Measurements from ENCODE around the gene SERINC3. TPM values are rescaled to one million over a fixed set of nuclear protein-coding genes. Genes with fewer than 3 reads are reported as not detected.

SERINC3 gene
- total RNA-seq, 1 donor from 2014 or later = 93.3 TPM

DNA sequence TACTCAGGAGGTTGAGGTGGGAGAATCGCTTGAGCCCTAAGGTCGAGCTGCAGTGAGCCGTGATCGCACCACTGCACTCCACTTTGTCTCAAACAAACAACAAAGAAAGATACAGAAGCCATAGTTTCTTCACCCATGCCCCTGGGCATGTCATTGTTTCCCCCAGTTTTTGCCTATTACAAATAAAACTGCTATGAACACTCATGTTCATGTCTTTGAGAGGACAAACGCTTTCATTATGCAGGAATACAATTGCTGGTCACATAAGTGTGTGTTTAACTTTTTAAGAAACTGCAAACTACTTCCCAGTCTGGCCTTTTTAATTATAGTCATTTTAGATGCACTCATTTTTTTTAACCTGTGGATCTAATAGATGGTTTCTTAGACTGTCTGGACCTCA, 58.4 kb downstream of the SERINC3 start:
- DNase-seq = no peak

DNA sequence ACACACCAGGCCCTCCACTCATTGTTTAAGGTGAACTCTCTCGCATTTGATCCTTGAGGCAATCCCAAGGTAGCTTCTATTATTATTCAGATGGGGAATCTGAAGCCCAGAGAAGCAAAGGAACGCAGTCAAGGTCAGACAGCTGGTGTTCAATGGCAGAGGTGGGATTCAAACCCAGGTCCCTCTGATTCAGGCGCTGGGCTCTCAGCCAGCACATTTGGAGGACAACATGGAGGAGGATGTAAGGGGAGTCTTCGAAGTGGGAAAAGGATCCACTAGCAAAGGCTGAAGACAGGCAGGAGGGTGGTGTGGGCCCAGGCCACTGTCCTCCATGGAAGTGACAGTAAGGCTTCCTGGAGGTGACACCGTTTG, 60.1 kb downstream of the SERINC3 start:
- no peak for DNase-seq

DNA sequence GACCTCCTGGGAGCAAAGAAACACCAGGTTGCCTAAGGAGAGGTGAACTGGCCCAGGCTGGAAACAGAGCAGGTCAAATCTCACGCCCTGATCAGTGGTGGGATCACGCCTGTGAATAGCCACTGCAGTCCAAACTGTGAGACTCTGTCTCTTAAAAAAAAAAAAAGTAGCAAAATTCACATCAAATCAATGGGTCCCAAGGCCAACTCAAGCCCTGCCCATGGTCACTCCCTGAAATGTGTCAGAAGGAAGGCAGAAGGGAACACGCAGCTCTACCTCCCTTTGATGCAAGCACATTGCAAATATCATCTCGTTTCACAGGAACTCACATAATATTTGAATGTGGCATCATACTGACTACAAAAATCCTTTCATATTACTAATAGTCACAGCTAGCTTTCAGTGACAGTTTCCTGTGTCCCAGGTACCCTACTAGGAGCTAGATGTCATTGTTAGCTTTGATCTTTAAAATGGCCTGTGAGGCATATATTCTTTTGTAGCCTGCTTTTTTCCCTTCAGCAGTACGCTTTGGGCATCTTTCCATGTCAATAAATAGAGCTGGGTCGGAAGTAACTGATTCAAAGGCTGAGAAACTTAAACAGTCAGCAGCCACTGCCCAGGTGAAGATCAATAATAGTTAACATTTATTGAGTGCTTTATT, 60.6 kb downstream of the SERINC3 start:
- no peak for DNase-seq

DNA sequence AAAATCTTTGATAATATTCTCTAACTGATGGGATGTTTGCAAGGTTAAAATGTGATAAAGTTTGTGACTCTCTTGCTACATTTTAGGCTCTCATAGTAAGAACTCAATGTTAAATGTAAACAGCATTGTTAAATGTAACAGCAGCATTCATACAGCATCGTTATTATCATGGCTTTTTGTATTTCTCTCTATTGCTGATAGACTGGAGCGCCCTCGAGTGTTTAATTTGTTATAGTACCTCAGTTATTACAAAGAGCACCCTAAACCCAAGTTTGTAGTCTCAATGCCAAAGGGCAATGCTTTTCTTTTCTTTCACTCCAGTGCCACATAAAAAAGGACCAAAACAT, 61.1 kb downstream of the SERINC3 start:
- no peak for DNase-seq

DNA sequence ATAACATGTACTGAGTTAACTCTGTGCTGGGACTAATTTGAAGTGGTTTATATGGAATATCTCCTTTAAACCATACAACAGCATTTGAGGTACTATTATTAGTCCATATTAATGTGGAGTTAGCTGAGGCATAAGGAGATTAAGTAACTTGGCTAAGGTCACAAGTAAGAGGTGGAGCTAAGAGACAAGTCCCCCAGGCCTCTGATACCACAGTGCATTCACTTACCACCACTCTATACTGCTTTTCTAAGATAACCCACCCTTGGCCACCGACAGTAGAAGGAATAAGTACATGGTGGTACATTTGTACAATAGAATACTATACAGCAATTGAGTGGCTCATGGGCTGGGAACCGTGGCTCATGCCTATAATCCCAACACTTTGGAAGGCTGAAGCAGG, 62.6 kb downstream of the SERINC3 start:
- DNase-seq = no peak

DNA sequence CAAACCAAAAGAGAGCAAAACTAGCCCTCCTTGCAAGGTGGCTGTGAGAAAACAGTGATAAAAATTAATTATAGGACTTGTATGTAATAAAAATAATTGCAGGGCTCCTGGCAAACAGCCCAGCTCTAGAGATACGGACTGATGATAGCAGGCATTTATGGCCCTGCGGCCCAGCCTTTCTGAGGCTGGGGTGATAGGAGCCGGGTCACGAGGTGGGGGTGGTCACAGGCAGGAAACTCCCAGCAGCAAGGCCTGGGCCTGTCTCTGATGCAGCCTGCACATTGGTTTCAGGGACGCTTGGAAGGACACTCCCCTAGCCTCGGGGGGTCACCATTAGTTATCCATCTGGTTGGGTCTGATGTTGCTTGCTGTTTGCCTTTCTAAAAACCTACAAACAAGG, 64.9 kb downstream of the SERINC3 start:
- DNase-seq = no peak

DNA sequence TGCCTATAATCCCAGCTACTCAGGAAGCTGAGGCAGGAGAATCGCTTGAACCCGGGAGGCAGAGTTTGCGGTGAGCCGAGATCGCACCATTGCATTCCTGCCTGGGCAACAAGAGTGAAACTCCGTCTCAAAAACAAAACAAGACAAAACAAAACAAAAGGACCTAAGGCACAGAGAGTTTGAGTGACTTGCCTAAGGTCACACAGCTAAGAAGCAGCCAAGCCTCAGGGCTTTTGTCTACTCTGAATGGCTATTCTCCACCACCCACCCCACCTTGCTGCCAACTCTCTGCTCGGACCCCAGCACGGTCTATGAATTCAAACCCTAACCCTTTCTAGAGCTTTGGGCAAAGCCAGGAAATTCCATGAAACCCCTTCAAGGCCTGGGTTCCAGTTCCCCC, 65.3 kb downstream of the SERINC3 start:
- DNase-seq = no peak

DNA sequence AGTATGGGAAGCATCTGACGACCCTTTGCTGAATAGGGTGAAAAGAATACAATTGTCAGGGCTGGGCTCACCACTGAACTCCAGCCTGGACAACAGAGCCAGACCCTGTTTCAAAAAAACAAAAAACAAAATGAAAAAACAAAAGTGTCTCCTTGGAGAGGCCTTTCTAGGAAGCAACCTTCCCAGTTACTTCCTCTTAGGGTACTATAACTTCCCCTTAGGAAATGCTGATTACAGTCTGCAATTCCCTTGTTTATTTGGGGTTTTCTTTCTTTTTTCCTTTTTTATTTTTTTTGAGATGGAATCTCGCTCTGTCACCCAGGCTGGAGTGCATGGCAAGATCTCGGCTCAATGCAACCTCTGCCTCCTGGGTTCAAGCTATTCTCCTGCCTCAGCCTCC, 66.7 kb downstream of the SERINC3 start:
- DNase-seq = no peak

DNA sequence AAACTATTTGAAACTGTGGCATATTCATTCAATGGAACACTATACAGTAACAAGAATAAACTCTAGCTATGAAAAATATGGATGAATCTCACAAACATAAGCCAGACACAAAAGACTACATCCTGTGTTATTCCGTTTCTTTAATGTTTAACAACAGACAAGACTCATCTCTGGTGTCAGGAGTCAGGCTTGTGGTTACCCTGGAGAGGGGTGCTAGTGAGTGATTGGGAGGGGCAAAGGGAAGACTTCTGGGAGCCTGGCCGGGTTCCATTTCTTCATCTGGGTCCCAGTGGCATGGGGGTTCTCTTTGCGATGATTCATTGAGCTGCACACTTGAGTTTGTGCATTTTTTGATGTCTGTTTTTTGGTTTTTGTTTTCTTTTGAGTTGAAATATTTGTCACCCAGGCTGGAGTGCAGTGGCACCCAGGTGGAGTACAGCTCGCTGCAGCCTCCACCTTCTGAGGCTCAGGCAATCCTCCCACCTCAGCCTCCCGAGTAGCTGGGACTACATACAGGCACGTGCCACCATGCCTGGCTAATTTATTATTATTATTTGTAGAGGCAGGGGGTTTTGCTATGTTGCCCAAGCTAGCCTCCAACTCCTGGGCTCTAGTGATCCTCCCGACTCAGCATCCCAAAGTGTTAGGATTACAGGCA, 67.4 kb downstream of the SERINC3 start:
- no peak for DNase-seq

DNA sequence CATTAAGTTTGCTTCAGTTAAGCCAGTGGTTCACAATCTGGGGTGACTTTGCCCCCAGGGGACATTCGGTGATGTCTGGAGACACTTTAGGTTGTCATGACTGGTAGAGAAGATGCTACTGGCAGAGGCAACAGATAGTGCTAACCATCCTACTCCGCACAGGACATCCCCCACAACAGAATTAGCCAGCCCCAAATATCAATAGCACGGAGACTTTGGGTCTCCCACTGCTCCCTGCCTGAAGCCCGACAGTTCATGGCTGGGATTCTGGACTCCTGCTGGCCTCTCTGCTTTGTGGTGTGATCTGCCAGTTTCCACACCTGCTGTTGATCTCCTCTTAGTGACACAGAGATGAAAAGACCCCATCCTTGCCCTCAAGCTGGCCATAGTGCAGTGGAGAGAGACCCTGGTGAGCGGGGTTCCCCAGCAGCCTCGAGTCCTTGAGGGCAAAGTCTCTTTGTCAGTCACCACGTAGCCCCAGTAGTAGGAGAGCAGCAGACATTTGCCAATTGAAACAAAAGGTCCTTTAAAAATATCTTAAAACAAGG, 70.9 kb downstream of the SERINC3 start:
- no peak for DNase-seq

DNA sequence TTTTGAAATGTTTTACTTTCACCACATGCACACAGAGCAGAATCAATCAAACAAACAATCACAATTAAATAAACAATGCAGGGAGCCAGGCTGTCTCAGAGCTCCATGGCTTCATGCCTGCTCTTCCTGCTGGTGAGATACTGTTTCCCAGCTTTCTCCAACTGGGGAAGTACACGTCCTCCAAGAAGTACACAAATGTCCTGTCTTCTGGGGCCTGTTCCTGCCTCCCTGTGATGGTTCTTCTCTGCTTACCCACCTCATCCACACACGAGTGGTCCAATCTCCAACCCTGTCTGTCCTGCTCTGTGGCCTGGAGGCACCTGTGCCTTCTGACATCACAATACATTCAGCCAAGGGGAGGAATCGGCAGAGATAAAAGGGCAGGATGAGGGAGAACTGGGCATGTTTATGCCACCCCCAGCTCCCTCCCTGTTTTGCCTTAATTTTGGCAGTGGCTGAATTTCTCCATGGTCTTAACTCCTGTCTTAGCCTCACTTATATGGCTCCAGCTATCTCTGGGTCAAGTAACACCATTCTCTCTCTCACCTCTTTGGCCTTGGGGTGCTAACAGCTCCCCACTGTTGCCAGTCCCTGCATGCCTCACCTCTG, 71.5 kb downstream of the SERINC3 start:
- DNase-seq = no peak

DNA sequence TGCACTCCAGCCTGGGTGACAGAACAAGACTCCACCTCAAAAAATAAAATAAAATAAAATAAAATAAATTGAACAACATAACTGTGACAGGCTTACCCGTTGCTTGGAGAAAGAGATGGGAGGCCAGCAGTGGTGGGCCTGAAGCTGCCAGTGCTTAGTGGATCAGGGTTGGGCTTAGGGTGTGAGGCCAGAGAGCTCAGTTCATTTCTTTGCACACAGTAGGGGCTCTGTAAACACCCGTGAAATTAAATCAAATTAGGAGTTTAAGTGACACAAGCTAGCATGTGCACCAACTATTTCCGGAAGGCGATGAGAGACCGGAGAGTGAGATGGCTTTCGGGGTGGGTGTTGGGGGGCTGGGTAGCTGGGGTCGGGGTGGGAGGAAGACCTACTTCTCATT, 72.0 kb downstream of the SERINC3 start:
- DNase-seq = no peak

DNA sequence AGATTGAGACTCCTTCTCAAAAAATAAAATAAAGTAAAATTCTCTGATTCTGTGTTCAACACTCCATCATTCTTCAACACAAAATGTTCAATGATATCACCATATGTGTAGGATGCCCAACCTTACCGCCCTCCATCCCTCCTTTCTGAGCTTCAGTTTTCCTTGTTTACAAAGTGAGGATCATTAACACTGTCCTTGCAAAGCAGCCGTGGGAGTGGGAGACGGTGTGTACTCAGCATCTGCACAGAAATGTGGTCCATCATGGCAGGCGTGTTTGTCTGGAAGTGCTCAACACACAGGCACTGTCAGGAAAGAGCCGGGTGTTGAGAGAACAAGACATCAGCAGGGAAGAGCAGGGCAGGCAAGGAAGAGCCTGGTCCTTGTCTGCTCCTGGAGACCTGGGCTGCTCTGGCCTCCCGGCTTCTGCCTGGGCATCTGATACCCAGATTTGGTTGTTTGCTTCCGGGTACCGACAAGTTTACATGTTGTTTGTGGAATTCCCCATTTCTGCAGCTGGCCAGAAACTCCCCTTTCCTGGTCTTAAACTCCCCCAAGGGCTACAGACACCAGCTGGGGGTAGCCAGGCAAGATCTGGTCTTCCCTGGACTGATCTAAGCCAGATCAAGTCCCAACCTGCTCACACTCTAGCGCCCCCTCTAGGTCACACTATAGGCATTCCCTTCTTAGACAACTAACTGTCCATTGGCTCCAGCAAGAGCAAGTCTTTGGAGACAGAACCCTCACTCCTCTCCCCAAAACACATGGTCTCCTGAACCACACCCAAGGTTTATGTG, 72.9 kb downstream of the SERINC3 start:
- DNase-seq = no peak

DNA sequence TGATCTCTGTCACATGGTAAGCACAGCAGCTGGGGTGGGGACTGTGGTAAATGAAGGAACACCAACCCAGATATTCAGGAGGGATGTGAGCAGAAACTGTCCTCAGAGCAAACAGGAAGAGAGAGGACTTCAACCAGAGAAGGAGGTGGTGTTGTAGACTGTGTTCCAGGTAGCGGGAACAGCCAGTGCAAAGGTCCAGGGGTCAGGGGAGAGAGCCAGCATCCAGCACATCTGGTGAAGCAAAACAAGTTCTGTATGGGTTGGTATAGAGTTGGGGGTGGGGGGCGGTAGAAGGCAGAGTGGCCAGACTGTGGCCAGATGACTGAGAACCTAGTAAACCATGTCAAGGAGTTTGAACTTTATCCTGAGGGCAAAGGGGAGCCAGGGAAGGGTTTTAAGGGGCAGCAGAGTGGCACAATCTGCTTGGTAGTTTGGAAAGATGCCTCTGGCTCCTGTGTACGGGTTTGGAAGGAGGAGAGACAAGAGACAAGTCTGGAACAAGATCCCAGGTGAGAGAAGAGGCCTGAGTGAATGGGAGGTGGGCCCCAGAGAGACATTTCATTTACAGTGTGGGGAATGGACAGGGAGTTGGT, 73.9 kb downstream of the SERINC3 start:
- DNase-seq = no peak

Small RNA genes within 50 kb of the gene (small RNA-seq; reads per million reads assigned to genes)
- 1.5 reads per million, percentile 80 among the genes with 10 or more reads in this experiment for gene RPL37AP1

Other genes starting within 250 kb of the SERINC3 start
- gene FITM2, start 210.9 kb downstream of the SERINC3 start, total RNA-seq = 9.8 TPM
- gene R3HDML, start 185.0 kb downstream of the SERINC3 start, total RNA-seq = not detected
- gene HNF4A, start 166.4 kb downstream of the SERINC3 start, total RNA-seq = not detected
- gene TTPAL, start 46.2 kb downstream of the SERINC3 start, total RNA-seq = 8.3 TPM
- gene PKIG, start 60.5 kb upstream of the SERINC3 start, total RNA-seq = 19.8 TPM
- 1.7 TPM for gene ADA, start 129.6 kb upstream of the SERINC3 start, total RNA-seq
- gene CCN5, start 193.3 kb upstream of the SERINC3 start, total RNA-seq = not detected
- gene KCNK15, start 223.8 kb upstream of the SERINC3 start, total RNA-seq = not detected